ENCODE data around the gene RNF5. TPM values are rescaled to one million over a fixed set of nuclear protein-coding genes. Genes with fewer than 3 reads are reported as not detected.
A peak's percentile ranks its signal among the peaks of the same experiment; 100 is the strongest.
"Not testable (repeated sequence)": the region's sequence is repeated elsewhere in the genome, so short reads cannot be mapped to it uniquely, and the experiment has no call there.

RNF5 gene
- total RNA-seq, 2 donors from 2014 or later, result 20.9 to 30.0 TPM

GRCh38 chr6:32183483-32184083 is 5.4 kb downstream of the RNF5 start:
- no peaks in the 10 kb centered on the region for H3K9me3 ChIP-seq (ENCODE audit: control insufficient read depth, low read length, poor library complexity, severe bottlenecking)
- Mint-ChIP-seq H3K27me3 (no peaks in the 10 kb centered on the region), H3K4me3 (no peak overlapping the region), H3K4me1 (peaks cover 46% of the 10 kb centered on the region), H3K36me3 (ENCODE audit: low read depth) (peaks cover 12% of the 10 kb centered on the region), H3K27ac (peak overlapping the region; percentile 63)
- DNase-seq (no peak), ATAC-seq (no peak)

GRCh38 chr6:32184084-32184640 is 6.0 kb downstream of the RNF5 start, which contains the start of gene AGER:
Gene AGER (minus strand): TSS chr6:32184253. CDS start chr6:32184222, 31 bp downstream.
- ATAC-seq (no peak), DNase-seq (no peak)
- Mint-ChIP-seq H3K36me3 (ENCODE audit: low read depth) (peaks cover 16% of the 10 kb centered on the region), H3K4me3 (no peak within 1 kb of the TSS), H3K27me3 (no peaks in the 10 kb centered on the region), H3K27ac (peak within 1 kb of the TSS; percentile 98), H3K4me1 (peaks cover 46% of the 10 kb centered on the region)
- H3K9me3 ChIP-seq (ENCODE audit: control insufficient read depth, low read length, poor library complexity, severe bottlenecking), result no peaks in the 10 kb centered on the region

GRCh38 chr6:32185681-32186131 is 7.5 kb downstream of the RNF5 start:
- not testable (repeated sequence) for H3K27me3 Mint-ChIP-seq
- peak in 2 of 3 donors; percentile 44 to 62 for DNase-seq

DNA sequence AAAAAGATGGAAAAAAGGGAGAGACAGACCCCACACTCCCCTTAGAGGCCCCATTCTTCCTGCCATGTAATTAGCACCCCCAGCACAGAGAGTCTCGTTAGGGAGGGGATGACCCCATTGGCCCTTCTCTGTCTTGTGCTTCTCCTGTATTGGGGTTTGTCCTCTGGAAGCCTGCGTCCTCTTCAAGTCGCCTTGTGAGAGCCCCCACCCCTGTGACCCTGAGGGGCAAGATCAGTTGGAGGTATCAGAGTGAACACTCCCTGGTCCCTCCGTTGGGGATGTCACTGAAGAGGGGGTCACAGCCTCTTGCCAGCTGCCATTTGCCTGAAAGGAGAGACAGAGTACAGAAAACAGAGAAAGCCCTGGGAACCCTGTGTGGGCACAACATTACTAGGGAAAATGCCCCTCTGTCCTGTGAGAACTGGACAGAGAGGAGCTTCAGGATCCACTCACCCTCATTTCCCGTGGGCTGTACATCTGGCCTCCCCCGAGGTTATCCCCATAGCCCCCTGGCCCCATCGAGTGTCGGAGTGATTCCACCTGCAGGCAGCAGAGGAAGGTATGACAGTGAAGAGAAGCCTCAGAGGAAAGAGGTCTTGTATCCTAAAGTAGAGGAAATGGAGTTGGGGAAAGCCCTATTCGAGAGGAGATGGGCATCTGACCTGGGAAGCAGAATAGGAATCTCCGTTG is 8.1 kb downstream of the RNF5 start:
- H3K4me1 Mint-ChIP-seq, result peaks cover 42% of the 10 kb centered on the region
- not testable (repeated sequence) for DNase-seq; H3K9me3 ChIP-seq (ENCODE audit: control insufficient read depth, low read length, poor library complexity, severe bottlenecking); H3K27me3 Mint-ChIP-seq; ATAC-seq
- peaks cover 14% of the 10 kb centered on the region for H3K36me3 Mint-ChIP-seq (ENCODE audit: low read depth)
- H3K4me3 Mint-ChIP-seq, result peak overlapping the region; percentile 98
- peak overlapping the region; percentile 98 for H3K27ac Mint-ChIP-seq

More at GRCh38 chr6:32185681-32186131, 7.5 kb downstream of the RNF5 start:
- peak; percentile 81 for ATAC-seq
- H3K27ac Mint-ChIP-seq, result peak overlapping the region; percentile 98
- H3K36me3 Mint-ChIP-seq (ENCODE audit: low read depth), result peaks cover 14% of the 10 kb centered on the region
- peak overlapping the region; percentile 98 for H3K4me3 Mint-ChIP-seq
- H3K4me1 Mint-ChIP-seq, result peaks cover 41% of the 10 kb centered on the region
- H3K9me3 ChIP-seq (ENCODE audit: control insufficient read depth, low read length, poor library complexity, severe bottlenecking), result not testable (repeated sequence)

DNA sequence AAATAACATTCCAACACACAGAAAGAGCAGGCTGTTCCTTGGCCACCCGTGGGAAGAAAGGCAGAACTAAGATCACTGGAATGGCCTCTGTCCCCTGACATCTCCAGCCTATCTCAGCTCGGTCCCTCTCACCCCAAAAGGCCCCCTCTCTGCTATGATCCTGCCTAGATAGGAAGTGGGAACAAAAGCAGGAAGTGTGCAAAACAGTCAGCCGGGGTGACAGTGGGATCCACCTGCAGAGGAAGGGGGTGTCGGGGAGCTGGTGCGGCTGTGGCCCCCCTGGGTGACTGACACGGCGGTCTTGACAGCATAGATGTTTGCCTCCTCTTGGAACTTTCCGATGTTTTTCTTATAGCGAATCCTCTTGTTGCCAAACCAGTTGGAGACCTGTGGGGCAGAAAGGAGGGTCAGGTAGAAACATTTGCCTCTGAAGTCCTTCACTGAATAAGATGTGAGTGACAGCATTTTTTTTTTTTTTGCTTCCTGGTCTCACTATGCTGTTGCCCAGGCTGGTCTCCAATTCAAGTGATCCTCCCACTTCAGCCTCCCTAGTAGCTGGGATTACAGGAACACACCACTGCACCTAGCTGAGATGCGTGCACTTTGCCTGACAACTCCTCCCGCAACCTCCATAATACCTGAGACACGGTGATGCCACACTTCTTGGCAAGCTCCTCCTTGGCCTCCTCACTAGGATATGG is 9.0 kb downstream of the RNF5 start:
- Mint-ChIP-seq H3K27me3 (no peaks in the 10 kb centered on the region), H3K36me3 (ENCODE audit: low read depth) (peaks cover 20% of the 10 kb centered on the region), H3K27ac (peak overlapping the region; percentile 98), H3K4me1 (peaks cover 45% of the 10 kb centered on the region), H3K4me3 (peak overlapping the region; percentile 98)
- ATAC-seq (no peak), DNase-seq (no peak)
- no peaks in the 10 kb centered on the region for H3K9me3 ChIP-seq (ENCODE audit: control insufficient read depth, low read length, poor library complexity, severe bottlenecking)

DNA sequence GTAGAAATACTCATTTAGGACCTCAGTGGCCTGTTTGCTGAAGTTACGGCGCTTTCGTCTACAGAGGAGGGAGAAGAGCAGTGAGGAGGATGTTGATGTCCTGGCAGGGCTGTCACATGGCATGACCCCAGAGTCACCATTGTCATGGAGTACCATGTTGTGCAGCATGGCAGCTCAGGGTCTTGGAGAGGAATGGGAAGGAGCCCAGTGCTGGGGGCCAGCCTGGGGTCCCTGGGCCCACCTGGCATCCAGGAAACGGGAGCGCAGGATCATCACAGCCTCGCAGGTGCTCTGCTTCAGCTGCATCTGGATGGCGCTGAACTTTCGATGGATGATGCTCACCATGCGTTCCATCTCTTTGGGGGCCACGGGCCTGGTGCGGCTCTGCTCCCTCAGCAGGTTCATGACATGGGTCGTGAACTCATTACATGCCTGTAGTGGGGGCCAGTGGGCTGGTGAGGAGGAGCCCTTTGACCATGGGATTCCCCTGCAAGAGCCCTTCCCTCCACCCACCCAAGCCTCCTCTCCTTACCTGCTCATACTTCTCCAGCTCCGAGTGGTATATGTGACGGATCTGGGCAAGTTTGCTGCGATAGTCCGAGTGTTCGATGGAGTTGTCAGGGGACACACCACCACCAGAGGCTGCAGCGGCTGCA is 9.6 kb downstream of the RNF5 start:
- not testable (repeated sequence) for H3K27me3 Mint-ChIP-seq; ATAC-seq; DNase-seq; H3K9me3 ChIP-seq (ENCODE audit: control insufficient read depth, low read length, poor library complexity, severe bottlenecking)
- Mint-ChIP-seq H3K4me1 (peaks cover 48% of the 10 kb centered on the region), H3K4me3 (peak overlapping the region; percentile 98), H3K27ac (peak overlapping the region; percentile 98), H3K36me3 (ENCODE audit: low read depth) (peaks cover 20% of the 10 kb centered on the region)

GRCh38 chr6:32188381-32189068 is 10.3 kb downstream of the RNF5 start:
- peaks cover 53% of the 10 kb centered on the region for H3K4me1 Mint-ChIP-seq
- DNase-seq (no peak), ATAC-seq (no peak)
- no peaks in the 10 kb centered on the region for H3K27me3 Mint-ChIP-seq
- no peaks in the 10 kb centered on the region for H3K9me3 ChIP-seq (ENCODE audit: control insufficient read depth, low read length, poor library complexity, severe bottlenecking)
- peak overlapping the region; percentile 98 for H3K27ac Mint-ChIP-seq
- H3K36me3 Mint-ChIP-seq (ENCODE audit: low read depth), result peaks cover 20% of the 10 kb centered on the region
- peak overlapping the region; percentile 98 for H3K4me3 Mint-ChIP-seq

- H3K4me3 Mint-ChIP-seq, result peak overlapping the region; percentile 98
These were observed 11.0 kb downstream of the RNF5 start for GRCh38 chr6:32189069-32189741.

DNA sequence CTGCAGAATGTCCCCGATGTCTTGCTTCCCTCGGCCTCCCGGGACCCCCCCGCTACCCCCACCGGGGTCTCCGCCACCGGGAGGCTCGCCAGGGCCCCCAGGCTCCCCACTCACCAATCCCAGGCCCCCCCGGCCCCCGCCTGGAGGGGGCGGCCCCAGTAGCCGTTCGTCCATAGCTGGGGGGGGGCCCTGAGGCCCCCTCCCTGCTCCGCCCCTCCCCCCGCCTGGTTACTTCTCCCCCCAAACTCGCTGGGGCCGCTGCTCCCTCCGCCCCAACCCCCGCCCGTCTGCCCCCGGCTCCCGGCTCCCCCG is 11.5 kb downstream of the RNF5 start:
- H3K9me3 ChIP-seq (ENCODE audit: control insufficient read depth, low read length, poor library complexity, severe bottlenecking), result no peaks in the 10 kb centered on the region
- H3K36me3 Mint-ChIP-seq (ENCODE audit: low read depth), result peaks cover 20% of the 10 kb centered on the region
- peak overlapping the region; percentile 99 for H3K4me3 Mint-ChIP-seq
- DNase-seq, result no peak
- no peak for ATAC-seq
- no peaks in the 10 kb centered on the region for H3K27me3 Mint-ChIP-seq
- H3K4me1 Mint-ChIP-seq, result peaks cover 60% of the 10 kb centered on the region
- H3K27ac Mint-ChIP-seq, result peak overlapping the region; percentile 98

More at GRCh38 chr6:32189069-32189741, 11.0 kb downstream of the RNF5 start:
- H3K27ac Mint-ChIP-seq, result peak overlapping the region; percentile 98
- H3K36me3 Mint-ChIP-seq (ENCODE audit: low read depth), result peaks cover 20% of the 10 kb centered on the region
- peaks cover 57% of the 10 kb centered on the region for H3K4me1 Mint-ChIP-seq
- ATAC-seq, result no peak
- H3K27me3 Mint-ChIP-seq, result no peaks in the 10 kb centered on the region
- no peaks in the 10 kb centered on the region for H3K9me3 ChIP-seq (ENCODE audit: control insufficient read depth, low read length, poor library complexity, severe bottlenecking)
- DNase-seq, result no peak

GRCh38 chr6:32190054-32190851 is 12.0 kb downstream of the RNF5 start, which contains the start of gene PBX2:
Gene PBX2 (minus strand): TSS chr6:32190202. CDS start chr6:32189915, 287 bp downstream.
- no peaks in the 10 kb centered on the region for H3K9me3 ChIP-seq (ENCODE audit: control insufficient read depth, low read length, poor library complexity, severe bottlenecking)
- peak within 1 kb of the TSS; percentile 98 for H3K27ac Mint-ChIP-seq
- peak; percentile 47 to 73 (median 65) for DNase-seq
- H3K4me3 Mint-ChIP-seq, result peak within 1 kb of the TSS; percentile 99
- H3K4me1 Mint-ChIP-seq, result peaks cover 65% of the 10 kb centered on the region
- H3K36me3 Mint-ChIP-seq (ENCODE audit: low read depth), result peaks cover 20% of the 10 kb centered on the region
- ATAC-seq, result peak; percentile 63
- no peaks in the 10 kb centered on the region for H3K27me3 Mint-ChIP-seq

DNA sequence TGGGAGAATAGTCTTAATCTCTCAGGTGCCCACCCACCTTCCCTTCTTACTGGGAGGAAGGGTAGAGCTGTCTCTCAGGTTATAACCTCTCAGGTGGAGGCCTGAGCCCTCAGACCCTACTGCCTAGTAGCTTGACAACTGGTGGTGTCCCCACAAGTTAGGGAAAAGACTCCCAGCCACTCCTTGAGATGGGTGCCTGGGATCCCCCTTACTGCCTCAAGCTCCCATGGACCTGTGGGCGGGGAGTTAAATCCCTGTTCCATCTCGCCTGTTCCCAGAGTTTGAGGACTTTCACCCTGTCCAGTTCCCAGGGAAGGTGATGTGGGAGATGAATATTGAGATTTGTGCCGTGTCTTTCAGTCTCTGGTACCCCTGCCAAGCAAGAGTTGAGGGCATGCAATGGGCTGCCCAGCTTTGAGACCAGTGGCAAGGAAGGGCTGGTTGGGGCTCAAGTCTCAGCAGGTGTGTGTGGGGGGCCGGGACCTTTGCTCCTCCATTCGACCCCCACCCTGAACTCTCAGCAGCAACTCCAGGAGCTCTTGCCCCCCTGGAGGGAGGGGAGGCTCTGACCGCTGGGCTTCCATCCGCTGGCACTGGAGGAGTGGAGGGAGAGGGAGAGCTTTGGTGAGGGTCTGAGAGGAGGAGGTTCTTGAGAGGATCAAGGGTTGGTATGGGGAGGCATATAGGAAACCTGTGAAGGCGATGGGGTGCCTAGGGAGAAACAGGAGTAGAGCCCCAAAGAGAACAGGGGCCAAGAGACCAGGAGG is 12.9 kb downstream of the RNF5 start:
- Mint-ChIP-seq H3K4me3 (peak overlapping the region; percentile 99), H3K36me3 (ENCODE audit: low read depth) (peaks cover 16% of the 10 kb centered on the region), H3K27ac (peak overlapping the region; percentile 98), H3K4me1 (peaks cover 62% of the 10 kb centered on the region), H3K27me3 (no peaks in the 10 kb centered on the region)
- H3K9me3 ChIP-seq (ENCODE audit: control insufficient read depth, low read length, poor library complexity, severe bottlenecking), result no peaks in the 10 kb centered on the region
- no peak for ATAC-seq
- no peak for DNase-seq

Data from T-helper 17 cell (primary cell).